Measurements from ENCODE around the gene ALDH2. TPM values are rescaled to one million over a fixed set of nuclear protein-coding genes. Genes with fewer than 3 reads are reported as not detected.

The ALDH2 gene
- total and polyA plus RNA-seq, 2 experiments from 2014 or later = 21.7 to 38.5 TPM

DNA sequence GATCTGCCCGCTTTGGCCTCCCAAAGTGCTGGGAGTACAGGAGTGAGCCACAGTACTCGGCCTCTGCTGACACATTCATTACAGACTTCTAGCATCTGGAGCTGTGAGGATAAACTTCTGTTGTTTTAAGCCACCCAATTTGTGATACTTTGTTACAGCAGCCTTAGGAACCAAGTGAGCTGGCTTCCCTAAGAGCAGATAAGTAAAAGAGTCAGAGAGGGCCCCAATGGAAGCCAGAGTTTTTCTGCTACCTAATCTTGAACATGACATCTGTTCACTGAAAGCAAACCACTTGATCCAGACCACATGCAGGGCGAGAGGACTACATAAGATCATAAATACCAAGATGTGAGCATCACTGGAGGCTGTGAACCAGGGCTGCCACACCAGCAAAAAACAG lies 71.6 kb downstream of the ALDH2 start:
- H3K4me1 ChIP-seq (ENCODE audit: insufficient read depth) = peaks cover 13% of the 10 kb centered on the region; the same call in 1 of the 2 replicates
- 0 out of 2 replicates have a peak, but pooled peaks cover 7% of the 10 kb centered on the region for H3F3A ChIP-seq (ENCODE audit: insufficient read depth)
- no peak overlapping the region for H2AFZ ChIP-seq
- TF ChIP-seq EZH2 (IDR thresholded peaks at IDR 0.05; ENCODE audit: insufficient read depth, poor library complexity, severe bottlenecking) (no peak), EZH2phosphoT487 (IDR thresholded peaks at IDR 0.05; ENCODE audit: insufficient read depth, low read depth) (no peak)
- DNase-seq = no peak
- H3K27ac ChIP-seq = no peak overlapping the region
- H3K9ac ChIP-seq = no peak overlapping the region
- H3K9me2 ChIP-seq (ENCODE audit: insufficient read depth) = no peaks in the 10 kb centered on the region
- H3K9me3 ChIP-seq (ENCODE audit: low read depth) = no peaks in the 10 kb centered on the region
- in situ Hi-C loops (cut with MboI) = no loop called here
- no peaks in the 10 kb centered on the region for H3K27me3 ChIP-seq (replicated peaks; ENCODE audit: insufficient read depth)
- H3K36me3 ChIP-seq (ENCODE audit: low read depth) = no peaks in the 10 kb centered on the region
- H3K4me3 ChIP-seq = no peak overlapping the region
- no peak overlapping the region for H3K4me2 ChIP-seq (ENCODE audit: unreplicated experiment)
- peaks cover 32% of the 10 kb centered on the region for H3K79me2 ChIP-seq (ENCODE audit: insufficient read depth)
- H4K20me1 ChIP-seq (ENCODE audit: insufficient read depth) = no peaks in the 10 kb centered on the region
- WGBS, 2 experiments (ENCODE audit: low coverage in 1 of 2, low lambda C conversion rate in 2 of 2, missing lambda C conversion rate in 2 of 2) = 79 to 83% methylated on average over 3 of the region's 3 CpGs

DNA sequence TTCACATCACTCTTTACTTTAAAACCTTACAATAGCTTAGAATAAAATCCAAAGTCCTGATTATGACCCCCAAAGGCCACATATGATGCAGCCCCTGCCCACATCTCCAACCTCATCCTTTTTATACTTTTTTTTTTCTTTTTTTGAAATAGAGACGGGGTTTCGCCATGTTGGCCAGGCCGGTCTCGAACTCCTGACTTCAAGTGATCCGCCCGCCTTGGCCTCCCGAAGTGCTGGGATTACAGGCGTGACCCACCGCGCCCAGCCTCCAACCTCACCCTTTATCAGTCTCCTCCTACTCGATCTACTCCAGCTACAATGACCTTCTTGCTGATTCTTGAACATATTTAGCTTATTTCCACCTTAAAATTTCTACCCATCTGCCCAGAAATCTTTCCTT lies 74.1 kb downstream of the ALDH2 start:
- Histone ChIP-seq H3K36me3 (ENCODE audit: low read depth) (no peaks in the 10 kb centered on the region), H2AFZ (peak overlapping the region; percentile 94), H3K9me3 (ENCODE audit: low read depth) (no peaks in the 10 kb centered on the region), H3K4me2 (ENCODE audit: unreplicated experiment) (peak overlapping the region; percentile 95), H3K27ac (peak overlapping the region; percentile 91), H3K4me3 (peak overlapping the region; percentile 91), H3K27me3 (replicated peaks; ENCODE audit: insufficient read depth) (no peaks in the 10 kb centered on the region), H3K9me2 (ENCODE audit: insufficient read depth) (no peaks in the 10 kb centered on the region), H3K9ac (peak overlapping the region; percentile 94), H3K4me1 (ENCODE audit: insufficient read depth) (peaks cover 20% of the 10 kb centered on the region), H4K20me1 (ENCODE audit: insufficient read depth) (no peaks in the 10 kb centered on the region), H3F3A (ENCODE audit: insufficient read depth) (0 out of 2 replicates have a peak, but pooled peaks cover 9% of the 10 kb centered on the region), H3K79me2 (ENCODE audit: insufficient read depth) (peaks cover 57% of the 10 kb centered on the region)
- in situ Hi-C loops (cut with MboI) = no loop called here
- TF ChIP-seq EZH2 (IDR thresholded peaks at IDR 0.05; ENCODE audit: insufficient read depth, poor library complexity, severe bottlenecking) = no peak
- no peak for TF ChIP-seq EZH2phosphoT487 (IDR thresholded peaks at IDR 0.05; ENCODE audit: insufficient read depth, low read depth)
- 25 to 33% methylated on average over 11 of the region's 11 CpGs for WGBS, 2 experiments (ENCODE audit: low coverage in 1 of 2, low lambda C conversion rate in 2 of 2, missing lambda C conversion rate in 2 of 2)
- DNase-seq = peak; percentile 20

DNA sequence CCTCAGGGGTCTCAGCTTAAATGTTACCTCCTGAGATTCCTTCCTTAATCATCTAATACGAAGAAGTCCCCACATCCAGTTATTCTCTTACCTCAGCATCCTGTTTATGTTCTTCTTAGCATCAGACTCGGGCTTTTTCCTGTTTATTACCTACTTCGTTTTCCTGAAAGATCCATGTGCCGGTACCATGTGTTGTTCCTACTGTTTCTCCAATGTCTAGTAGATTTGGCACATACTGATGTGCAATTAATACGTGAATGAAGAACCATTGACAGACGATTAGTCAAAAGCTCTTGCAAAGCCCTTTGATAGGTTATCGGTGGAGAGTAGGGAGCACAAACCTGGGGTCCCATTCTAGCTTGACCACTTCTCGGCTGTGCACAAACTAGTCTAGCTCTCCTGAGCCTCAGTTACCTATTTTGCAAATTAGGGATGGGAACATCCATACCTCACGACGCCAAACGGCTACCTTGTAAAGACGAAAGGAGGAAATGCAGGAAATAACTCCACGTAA lies 74.6 kb downstream of the ALDH2 start:
- Histone ChIP-seq H3K79me2 (ENCODE audit: insufficient read depth) (peaks cover 62% of the 10 kb centered on the region), H3K9ac (peak overlapping the region; percentile 94), H3K9me2 (ENCODE audit: insufficient read depth) (no peaks in the 10 kb centered on the region), H3K36me3 (ENCODE audit: low read depth) (no peaks in the 10 kb centered on the region), H3F3A (ENCODE audit: insufficient read depth) (peaks cover 13% of the 10 kb centered on the region; the same call in 1 of the 2 replicates), H3K27ac (peak overlapping the region; percentile 91), H3K27me3 (replicated peaks; ENCODE audit: insufficient read depth) (no peaks in the 10 kb centered on the region), H3K4me1 (ENCODE audit: insufficient read depth) (peaks cover 20% of the 10 kb centered on the region), H3K4me3 (peak overlapping the region; percentile 91), H3K9me3 (ENCODE audit: low read depth) (no peaks in the 10 kb centered on the region), H4K20me1 (ENCODE audit: insufficient read depth) (no peaks in the 10 kb centered on the region), H2AFZ (peak overlapping the region; percentile 94), H3K4me2 (ENCODE audit: unreplicated experiment) (peak overlapping the region; percentile 95)
- in situ Hi-C loops (cut with MboI) = no loop called here
- TF ChIP-seq EZH2 (IDR thresholded peaks at IDR 0.05; ENCODE audit: insufficient read depth, poor library complexity, severe bottlenecking) = no peak
- TF ChIP-seq EZH2phosphoT487 (IDR thresholded peaks at IDR 0.05; ENCODE audit: insufficient read depth, low read depth) = no peak
- WGBS, 2 experiments (ENCODE audit: low coverage in 1 of 2, low lambda C conversion rate in 2 of 2, missing lambda C conversion rate in 2 of 2) = 1% methylated on average over 13 of the region's 13 CpGs
- DNase-seq = peak; percentile 33

DNA sequence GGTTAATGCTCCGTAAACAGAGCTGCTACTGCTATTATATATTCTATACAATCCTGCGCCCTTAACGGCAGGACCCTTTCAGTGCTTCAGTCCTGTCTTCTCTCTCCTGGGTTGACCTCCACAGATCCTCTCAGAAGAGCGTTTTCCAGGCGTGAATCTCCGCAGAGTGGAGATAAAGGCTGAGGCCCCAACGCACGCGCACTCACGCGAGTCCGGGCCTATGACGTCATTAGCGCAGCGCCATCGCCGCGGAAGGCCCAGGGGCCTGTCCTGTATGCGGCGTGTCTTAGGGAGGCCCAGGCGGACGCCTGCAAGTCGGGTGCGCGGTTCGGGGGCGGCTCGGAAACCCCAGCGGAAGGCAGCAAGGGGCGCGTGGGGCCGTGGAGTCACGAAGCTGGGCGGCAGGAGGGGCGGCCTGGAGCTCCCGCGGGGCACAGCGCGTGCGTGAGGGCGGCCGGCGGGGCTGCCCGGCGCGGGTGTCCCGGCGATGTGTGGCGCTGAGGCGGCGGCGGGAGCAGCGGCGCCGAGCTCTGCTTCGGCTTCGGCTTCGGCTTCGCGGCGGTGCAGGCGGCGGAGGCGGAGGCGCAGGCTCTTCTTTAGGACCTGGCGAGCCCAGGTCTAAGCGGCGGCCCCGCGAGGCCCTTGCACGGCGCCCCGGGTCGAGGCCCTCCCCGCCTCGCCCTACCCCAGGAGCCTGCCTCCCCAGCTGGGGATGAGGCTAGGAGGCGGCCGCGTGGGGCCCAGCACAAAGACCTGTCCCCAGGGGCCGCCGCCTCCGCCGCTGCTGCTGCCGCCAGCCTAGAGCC lies 75.2 kb downstream of the ALDH2 start, which contains the start of gene MAPKAPK5:
Gene MAPKAPK5, plus strand, starts transcription at position 479 of the 806 bp plus-strand sequence. CDS start 506 bp downstream, outside the sequence.
- Histone ChIP-seq H3F3A (ENCODE audit: insufficient read depth) (peaks cover 16% of the 10 kb centered on the region; the same call in 1 of the 2 replicates), H3K4me2 (ENCODE audit: unreplicated experiment) (peak within 1 kb of the TSS; percentile 98), H3K4me3 (peak within 1 kb of the TSS; percentile 91), H3K4me1 (ENCODE audit: insufficient read depth) (peaks cover 20% of the 10 kb centered on the region), H4K20me1 (ENCODE audit: insufficient read depth) (no peaks in the 10 kb centered on the region), H3K27ac (peak within 1 kb of the TSS; percentile 91), H2AFZ (peak within 1 kb of the TSS; percentile 94), H3K9ac (peak within 1 kb of the TSS; percentile 94), H3K9me3 (ENCODE audit: low read depth) (no peaks in the 10 kb centered on the region), H3K9me2 (ENCODE audit: insufficient read depth) (no peaks in the 10 kb centered on the region), H3K27me3 (replicated peaks; ENCODE audit: insufficient read depth) (no peaks in the 10 kb centered on the region), H3K36me3 (ENCODE audit: low read depth) (no peaks in the 10 kb centered on the region), H3K79me2 (ENCODE audit: insufficient read depth) (peaks cover 68% of the 10 kb centered on the region)
- TF ChIP-seq EZH2phosphoT487 (IDR thresholded peaks at IDR 0.05; ENCODE audit: insufficient read depth, low read depth) = no peak
- no peak for TF ChIP-seq EZH2 (IDR thresholded peaks at IDR 0.05; ENCODE audit: insufficient read depth, poor library complexity, severe bottlenecking)
- WGBS, 2 experiments (ENCODE audit: low coverage in 1 of 2, low lambda C conversion rate in 2 of 2, missing lambda C conversion rate in 2 of 2) = 0 to 1% methylated on average over 31 to 72 of the region's 84 CpGs
- in situ Hi-C loops (cut with MboI) = no loop called here
- peak; percentile 96 for DNase-seq

All from GM23248 (cell line).